ENCODE results near the gene BRINP3. TPM values are rescaled to one million over a fixed set of nuclear protein-coding genes. Genes with fewer than 3 reads are reported as not detected.
"Not testable (repeated sequence)": the region's sequence is repeated elsewhere in the genome, so short reads cannot be mapped to it uniquely, and the experiment has no call there.

The BRINP3 gene
- total RNA-seq, result not detected

DNA sequence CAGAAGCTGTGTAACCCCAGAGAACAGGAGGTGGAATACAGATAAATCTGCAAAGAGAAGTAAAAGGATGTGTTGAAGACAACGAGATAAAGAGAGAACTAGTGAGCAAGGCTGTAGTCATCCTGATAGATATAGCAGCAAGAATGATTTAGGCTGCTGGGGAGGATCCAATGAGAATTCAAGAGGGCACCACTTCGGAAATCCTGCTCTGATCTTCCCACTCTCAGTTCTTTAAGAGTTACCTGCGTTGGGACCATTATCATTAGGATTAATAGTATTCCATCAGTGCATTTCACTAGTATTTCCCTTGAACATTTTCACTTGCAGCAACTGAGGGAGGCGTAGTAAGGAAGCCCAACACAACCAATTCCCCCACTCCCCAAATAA lies at the start of gene BRINP3:
Gene BRINP3, minus strand, starts transcription at position 103 of the 387 bp plus-strand sequence.
- ChIA-PET CTCF (no interaction called here), POLR2A (no interaction called here)
- H3K4me3 Mint-ChIP-seq, result no peak within 1 kb of the TSS
- DNase-seq, result no peak
- H3K36me3 Mint-ChIP-seq, result no peaks in the 10 kb centered on the region
- peaks cover 16% of the 10 kb centered on the region for H3K4me1 Mint-ChIP-seq (ENCODE audit: low read depth)
- no peak within 1 kb of the TSS for H3K27ac Mint-ChIP-seq
- intact Hi-C loops (cut with micrococcal nuclease), result no loop called here
- peaks cover 23% of the 10 kb centered on the region for H3K27me3 Mint-ChIP-seq
- H3K9me3 Mint-ChIP-seq, result no peaks in the 10 kb centered on the region

DNA sequence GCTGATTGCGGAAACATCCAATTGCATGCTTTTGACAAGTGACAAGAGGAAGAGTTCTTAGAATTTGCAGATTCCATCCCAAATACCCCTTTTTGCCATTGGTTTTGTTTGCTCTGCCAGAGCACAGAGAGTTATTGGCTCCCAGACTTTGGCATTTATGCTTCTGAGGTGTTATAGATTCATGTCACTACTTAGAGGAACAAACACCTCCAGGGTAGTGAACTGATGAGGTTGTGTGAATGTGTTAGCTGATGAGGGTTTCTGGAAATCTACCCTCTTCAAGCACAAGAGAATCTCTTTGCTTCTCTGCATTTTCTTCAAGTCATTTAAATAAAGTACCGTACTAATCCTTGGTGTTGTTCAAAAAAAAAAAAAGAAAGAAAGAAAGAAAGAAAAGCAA lies 33.9 kb upstream of the BRINP3 start:
- H3K4me1 Mint-ChIP-seq (ENCODE audit: low read depth), result no peaks in the 10 kb centered on the region
- ChIA-PET CTCF (no interaction called here), POLR2A (no interaction called here)
- intact Hi-C loops (cut with micrococcal nuclease), result no loop called here
- no peak overlapping the region for H3K4me3 Mint-ChIP-seq
- peaks cover 4% of the 10 kb centered on the region for H3K9me3 Mint-ChIP-seq
- no peak overlapping the region for H3K27ac Mint-ChIP-seq
- H3K27me3 Mint-ChIP-seq, result no peaks in the 10 kb centered on the region
- H3K36me3 Mint-ChIP-seq, result no peaks in the 10 kb centered on the region
- no peak for DNase-seq

DNA sequence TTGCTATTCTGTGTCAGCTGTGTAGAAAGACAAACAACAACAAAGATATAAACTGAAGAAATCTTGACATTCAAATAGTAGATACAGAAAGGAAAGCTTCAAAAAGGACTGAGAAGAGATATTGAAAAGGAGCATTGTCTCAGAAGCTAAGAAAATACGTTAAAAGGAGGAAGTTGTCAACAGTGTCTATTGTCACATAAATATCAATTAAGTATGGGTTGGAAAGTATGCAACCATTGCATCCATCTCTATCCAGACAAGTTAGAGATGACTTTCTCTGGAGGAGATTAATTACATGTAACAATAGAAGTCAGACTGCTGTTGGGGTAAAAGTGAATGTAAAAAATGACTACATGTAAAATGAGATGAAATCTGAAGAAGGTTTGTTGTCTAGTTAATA lies 29.7 kb upstream of the BRINP3 start:
- no peaks in the 10 kb centered on the region for H3K27me3 Mint-ChIP-seq
- intact Hi-C loops (cut with micrococcal nuclease), result no loop called here
- no peaks in the 10 kb centered on the region for H3K4me1 Mint-ChIP-seq (ENCODE audit: low read depth)
- ChIA-PET POLR2A (interaction anchor here (0.9 kb wide), 1 partner anchor 13 kb away, joined by 3 read pairs; no protein-coding TSS in a partner anchor), CTCF (no interaction called here)
- H3K9me3 Mint-ChIP-seq, result peaks cover 10% of the 10 kb centered on the region
- H3K36me3 Mint-ChIP-seq, result no peaks in the 10 kb centered on the region
- H3K4me3 Mint-ChIP-seq, result no peak overlapping the region
- DNase-seq, result no peak
- no peak overlapping the region for H3K27ac Mint-ChIP-seq

DNA sequence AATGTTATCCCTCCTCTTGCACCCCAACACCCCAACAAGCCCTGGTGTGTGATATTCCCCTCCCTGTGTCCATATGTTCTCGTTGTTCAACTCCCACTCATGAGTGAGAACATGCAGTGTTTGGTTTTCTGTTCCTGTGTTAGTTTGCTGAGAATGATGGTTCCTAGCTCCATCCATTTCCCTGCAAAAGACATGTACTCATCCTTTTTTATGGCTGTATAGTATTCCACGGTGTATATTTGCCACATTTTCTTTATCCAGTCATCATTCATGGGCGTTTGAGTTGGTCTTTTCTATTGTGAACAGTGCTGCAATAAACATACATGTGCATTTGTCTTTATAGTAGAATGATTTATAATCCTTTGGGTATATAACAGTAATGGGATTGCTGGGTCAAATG lies 26.9 kb upstream of the BRINP3 start:
- H3K36me3 Mint-ChIP-seq; H3K27ac Mint-ChIP-seq; POLR2A ChIA-PET; intact Hi-C loops (cut with micrococcal nuclease); DNase-seq; H3K9me3 Mint-ChIP-seq; H3K27me3 Mint-ChIP-seq; H3K4me3 Mint-ChIP-seq; CTCF ChIA-PET; H3K4me1 Mint-ChIP-seq (ENCODE audit: low read depth): not testable (repeated sequence)

DNA sequence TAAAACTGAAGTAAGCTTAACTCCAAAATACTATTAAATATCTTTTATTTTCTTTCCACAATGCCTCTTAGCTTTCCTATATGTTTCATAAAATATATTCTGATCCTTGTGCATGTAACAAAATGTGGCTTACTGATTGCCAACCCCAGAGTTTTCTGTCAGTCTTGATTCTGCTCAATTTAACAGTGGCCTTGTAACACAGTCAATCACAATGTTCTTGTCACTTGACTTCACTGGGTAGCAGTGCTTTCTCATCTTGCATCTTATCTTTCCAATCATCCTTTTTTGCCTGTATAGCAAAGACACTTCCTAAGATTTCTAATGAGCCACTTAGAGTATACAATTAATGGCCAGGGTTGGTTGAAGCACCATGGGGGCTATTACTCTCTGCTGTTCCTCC lies 19.9 kb upstream of the BRINP3 start:
- no peaks in the 10 kb centered on the region for H3K36me3 Mint-ChIP-seq
- no peak for DNase-seq
- ChIA-PET POLR2A (no interaction called here), CTCF (no interaction called here)
- no peaks in the 10 kb centered on the region for H3K27me3 Mint-ChIP-seq
- H3K9me3 Mint-ChIP-seq, result peaks cover 3% of the 10 kb centered on the region
- no peaks in the 10 kb centered on the region for H3K4me1 Mint-ChIP-seq (ENCODE audit: low read depth)
- intact Hi-C loops (cut with micrococcal nuclease), result no loop called here
- H3K27ac Mint-ChIP-seq, result no peak overlapping the region
- H3K4me3 Mint-ChIP-seq, result no peak overlapping the region

GRCh38 chr1:190494451-190494850 lies 16.8 kb upstream of the BRINP3 start:
- DNase-seq, result no peak
- no peak overlapping the region for H3K4me3 Mint-ChIP-seq
- no peaks in the 10 kb centered on the region for H3K4me1 Mint-ChIP-seq (ENCODE audit: low read depth)
- CTCF ChIA-PET, result no interaction called here
- no peak overlapping the region for H3K27ac Mint-ChIP-seq
- intact Hi-C loops (cut with micrococcal nuclease), result no loop called here
- no peaks in the 10 kb centered on the region for H3K36me3 Mint-ChIP-seq
- no peaks in the 10 kb centered on the region for H3K27me3 Mint-ChIP-seq
- POLR2A ChIA-PET, result no interaction called here
- H3K9me3 Mint-ChIP-seq, result peaks cover 7% of the 10 kb centered on the region

GRCh38 chr1:190491404-190491803 lies 13.7 kb upstream of the BRINP3 start:
- no peaks in the 10 kb centered on the region for H3K27me3 Mint-ChIP-seq
- H3K36me3 Mint-ChIP-seq, result no peaks in the 10 kb centered on the region
- H3K4me1 Mint-ChIP-seq (ENCODE audit: low read depth), result no peaks in the 10 kb centered on the region
- POLR2A ChIA-PET, result no interaction called here
- intact Hi-C loops (cut with micrococcal nuclease), result no loop called here
- DNase-seq, result no peak
- H3K4me3 Mint-ChIP-seq, result no peak overlapping the region
- H3K9me3 Mint-ChIP-seq, result peaks cover 6% of the 10 kb centered on the region
- CTCF ChIA-PET, result no interaction called here
- H3K27ac Mint-ChIP-seq, result no peak overlapping the region

DNA sequence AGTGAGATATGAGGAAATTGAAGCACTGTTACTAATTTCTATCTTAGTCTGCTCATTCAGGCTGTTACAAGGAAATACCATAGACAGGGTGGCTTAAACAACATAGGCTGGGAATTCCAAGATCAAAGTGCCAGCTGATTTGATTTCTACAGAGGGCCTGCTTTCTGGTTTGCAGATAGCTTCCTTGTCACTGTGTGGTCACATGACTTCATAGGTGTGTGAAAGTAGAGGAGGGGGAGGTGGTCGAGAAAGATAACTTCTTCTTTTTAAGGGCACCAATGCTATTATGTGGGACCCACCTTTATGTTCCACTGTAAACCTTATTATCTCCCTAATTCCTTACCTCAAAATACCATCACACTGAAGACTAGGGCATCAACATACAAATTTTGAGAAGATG lies 6.4 kb upstream of the BRINP3 start:
- POLR2A ChIA-PET, result no interaction called here
- CTCF ChIA-PET, result no interaction called here
- Mint-ChIP-seq H3K27me3 (no peaks in the 10 kb centered on the region), H3K36me3 (no peaks in the 10 kb centered on the region), H3K4me1 (ENCODE audit: low read depth) (no peaks in the 10 kb centered on the region), H3K27ac (no peak overlapping the region), H3K4me3 (no peak overlapping the region), H3K9me3 (peaks cover under 1% of the 10 kb centered on the region)
- DNase-seq, result no peak
- intact Hi-C loops (cut with micrococcal nuclease), result no loop called here

GRCh38 chr1:190480231-190480630 lies 2.6 kb upstream of the BRINP3 start:
- H3K9me3 Mint-ChIP-seq, result no peaks in the 10 kb centered on the region
- intact Hi-C loops (cut with micrococcal nuclease), result no loop called here
- H3K36me3 Mint-ChIP-seq, result no peaks in the 10 kb centered on the region
- H3K4me1 Mint-ChIP-seq (ENCODE audit: low read depth), result peaks cover 16% of the 10 kb centered on the region
- peaks cover 20% of the 10 kb centered on the region for H3K27me3 Mint-ChIP-seq
- no peak for DNase-seq
- POLR2A ChIA-PET, result no interaction called here
- no peak overlapping the region for H3K27ac Mint-ChIP-seq
- CTCF ChIA-PET, result no interaction called here
- H3K4me3 Mint-ChIP-seq, result no peak overlapping the region

GRCh38 chr1:190479516-190479915 lies 1.9 kb upstream of the BRINP3 start:
- POLR2A ChIA-PET, result no interaction called here
- H3K27me3 Mint-ChIP-seq, result peaks cover 23% of the 10 kb centered on the region
- H3K36me3 Mint-ChIP-seq, result no peaks in the 10 kb centered on the region
- no peak for DNase-seq
- no peak overlapping the region for H3K4me3 Mint-ChIP-seq
- no peaks in the 10 kb centered on the region for H3K9me3 Mint-ChIP-seq
- intact Hi-C loops (cut with micrococcal nuclease), result no loop called here
- peaks cover 16% of the 10 kb centered on the region for H3K4me1 Mint-ChIP-seq (ENCODE audit: low read depth)
- CTCF ChIA-PET, result no interaction called here
- no peak overlapping the region for H3K27ac Mint-ChIP-seq

- DNase-seq, result no peak
- no peaks in the 10 kb centered on the region for H3K9me3 Mint-ChIP-seq
- CTCF ChIA-PET, result no interaction called here
- peaks cover 16% of the 10 kb centered on the region for H3K4me1 Mint-ChIP-seq (ENCODE audit: low read depth)
- intact Hi-C loops (cut with micrococcal nuclease), result no loop called here
- no peak overlapping the region for H3K27ac Mint-ChIP-seq
- H3K4me3 Mint-ChIP-seq, result no peak overlapping the region
- POLR2A ChIA-PET, result no interaction called here
- no peaks in the 10 kb centered on the region for H3K36me3 Mint-ChIP-seq
- H3K27me3 Mint-ChIP-seq, result peaks cover 23% of the 10 kb centered on the region
These were observed 1.4 kb upstream of the BRINP3 start for GRCh38 chr1:190479050-190479397.

GRCh38 chr1:190478149-190479049 lies 735 bp upstream of the BRINP3 start:
- H3K36me3 Mint-ChIP-seq, result no peaks in the 10 kb centered on the region
- DNase-seq, result no peak
- H3K4me3 Mint-ChIP-seq, result no peak overlapping the region
- no peak overlapping the region for H3K27ac Mint-ChIP-seq
- ChIA-PET CTCF (no interaction called here), POLR2A (no interaction called here)
- H3K9me3 Mint-ChIP-seq, result no peaks in the 10 kb centered on the region
- intact Hi-C loops (cut with micrococcal nuclease), result no loop called here
- H3K4me1 Mint-ChIP-seq (ENCODE audit: low read depth), result peaks cover 16% of the 10 kb centered on the region
- peaks cover 23% of the 10 kb centered on the region for H3K27me3 Mint-ChIP-seq

DNA sequence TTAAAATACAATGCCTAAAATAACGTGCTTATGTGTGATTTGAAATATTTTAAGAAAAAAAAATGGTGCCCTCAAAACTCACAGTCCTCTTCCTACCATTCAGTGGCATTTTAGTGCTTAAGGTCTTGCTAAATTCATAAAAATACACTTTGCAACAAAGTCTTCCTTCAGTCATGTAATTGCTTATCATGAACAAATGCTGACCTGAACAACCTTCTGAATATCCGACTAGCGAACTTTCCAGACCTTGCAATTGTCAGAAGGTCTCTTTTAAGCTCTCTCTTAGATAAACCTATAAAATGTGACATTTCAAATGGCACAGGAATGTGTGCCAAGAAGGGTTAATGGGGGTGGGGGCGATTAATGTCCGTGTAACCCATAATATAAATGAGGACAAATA lies 858 bp downstream of the BRINP3 start:
- no peaks in the 10 kb centered on the region for H3K9me3 Mint-ChIP-seq
- H3K27ac Mint-ChIP-seq, result no peak overlapping the region
- ChIA-PET POLR2A (no interaction called here), CTCF (no interaction called here)
- peaks cover 23% of the 10 kb centered on the region for H3K27me3 Mint-ChIP-seq
- no peaks in the 10 kb centered on the region for H3K36me3 Mint-ChIP-seq
- DNase-seq, result no peak
- intact Hi-C loops (cut with micrococcal nuclease), result no loop called here
- no peak overlapping the region for H3K4me3 Mint-ChIP-seq
- H3K4me1 Mint-ChIP-seq (ENCODE audit: low read depth), result peaks cover 16% of the 10 kb centered on the region
